22Rv1 (cell line): Measurements from ENCODE around the gene SPECC1L.

Experiments
- ZFX ChIP-seq: fragments of 450-650 bp; IDR thresholded peaks from 2 replicates; pipeline ENCODE4 v1.6.1; 2017; ENCODE audit warnings: antibody characterized with exemption, borderline replicate concordance
- TF ChIP-seq, protein P1 (sequence below): fragments of 450-650 bp; IDR thresholded peaks from 2 replicates; pipeline ENCODE4 v1.5.1; 2017; ENCODE audit warnings: mild to moderate bottlenecking

DNA sequence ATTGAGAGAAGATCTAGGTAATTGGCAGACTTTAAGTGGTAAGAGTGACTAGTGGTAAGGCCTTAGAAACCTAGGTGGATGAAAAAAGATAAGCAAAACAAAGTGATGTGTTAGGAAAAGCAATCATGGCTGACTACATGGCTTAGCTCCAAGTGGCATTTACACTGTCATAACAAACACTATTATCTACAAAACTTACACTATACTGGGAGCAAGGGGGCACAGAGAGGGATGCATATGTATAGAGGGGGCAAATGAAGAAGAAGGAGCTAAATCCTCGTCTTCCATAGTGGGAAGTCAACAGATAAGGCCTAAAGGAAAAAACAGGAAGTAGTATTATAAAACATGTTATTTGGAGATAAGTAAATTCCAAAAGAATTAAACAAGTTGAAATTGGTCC, 189.3 kb downstream of the SPECC1L start:
- TF ChIP-seq, protein P1, sequence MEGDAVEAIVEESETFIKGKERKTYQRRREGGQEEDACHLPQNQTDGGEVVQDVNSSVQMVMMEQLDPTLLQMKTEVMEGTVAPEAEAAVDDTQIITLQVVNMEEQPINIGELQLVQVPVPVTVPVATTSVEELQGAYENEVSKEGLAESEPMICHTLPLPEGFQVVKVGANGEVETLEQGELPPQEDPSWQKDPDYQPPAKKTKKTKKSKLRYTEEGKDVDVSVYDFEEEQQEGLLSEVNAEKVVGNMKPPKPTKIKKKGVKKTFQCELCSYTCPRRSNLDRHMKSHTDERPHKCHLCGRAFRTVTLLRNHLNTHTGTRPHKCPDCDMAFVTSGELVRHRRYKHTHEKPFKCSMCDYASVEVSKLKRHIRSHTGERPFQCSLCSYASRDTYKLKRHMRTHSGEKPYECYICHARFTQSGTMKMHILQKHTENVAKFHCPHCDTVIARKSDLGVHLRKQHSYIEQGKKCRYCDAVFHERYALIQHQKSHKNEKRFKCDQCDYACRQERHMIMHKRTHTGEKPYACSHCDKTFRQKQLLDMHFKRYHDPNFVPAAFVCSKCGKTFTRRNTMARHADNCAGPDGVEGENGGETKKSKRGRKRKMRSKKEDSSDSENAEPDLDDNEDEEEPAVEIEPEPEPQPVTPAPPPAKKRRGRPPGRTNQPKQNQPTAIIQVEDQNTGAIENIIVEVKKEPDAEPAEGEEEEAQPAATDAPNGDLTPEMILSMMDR: no peak
- TF ChIP-seq ZFX: no peak
